CD4-positive, alpha-beta T cell treated with Interleukin-1 beta for 1 hour (primary cell): ENCODE results near the gene RBMY1A1.
"Not testable (repeated sequence)": the region's sequence is repeated elsewhere in the genome, so short reads cannot be mapped to it uniquely, and the experiment has no call there.

Experiments
- DNase-seq, 2 donors: peaks; one replicate each; pipeline ENCODE4 v3.0.0-alpha.2; 2020 to 2022

The RBMY1A1 gene

DNA sequence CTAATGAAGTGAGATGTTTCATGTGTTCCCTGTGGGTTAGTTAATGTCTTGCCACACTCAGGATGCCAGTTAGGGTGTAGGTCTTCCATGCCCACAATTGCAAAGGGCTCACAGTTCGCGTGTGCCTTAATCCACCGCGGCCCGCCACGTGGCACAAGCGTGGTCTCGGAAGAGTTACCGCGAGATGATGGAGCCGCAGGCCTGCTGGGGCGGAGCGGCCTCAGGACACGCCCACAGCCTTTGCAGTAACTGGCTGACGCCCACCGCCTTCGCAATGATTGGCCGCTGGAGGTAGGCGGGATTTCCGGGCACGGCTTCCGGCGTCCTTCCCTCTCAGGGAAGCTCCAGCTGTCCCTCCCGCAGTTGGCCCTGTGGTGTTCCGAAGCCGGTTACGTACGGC, at the start of gene RBMY1A1:
RBMY1A1 (plus strand) TSS at position 301 of the 400 bp plus-strand sequence. CDS start 2,013 bp downstream, outside the sequence.
- not testable (repeated sequence) for DNase-seq

DNA sequence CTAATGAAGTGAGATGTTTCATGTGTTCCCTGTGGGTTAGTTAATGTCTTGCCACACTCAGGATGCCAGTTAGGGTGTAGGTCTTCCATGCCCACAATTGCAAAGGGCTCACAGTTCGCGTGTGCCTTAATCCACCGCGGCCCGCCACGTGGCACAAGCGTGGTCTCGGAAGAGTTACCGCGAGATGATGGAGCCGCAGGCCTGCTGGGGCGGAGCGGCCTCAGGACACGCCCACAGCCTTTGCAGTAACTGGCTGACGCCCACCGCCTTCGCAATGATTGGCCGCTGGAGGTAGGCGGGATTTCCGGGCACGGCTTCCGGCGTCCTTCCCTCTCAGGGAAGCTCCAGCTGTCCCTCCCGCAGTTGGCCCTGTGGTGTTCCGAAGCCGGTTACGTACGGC, 23.6 kb upstream of the RBMY1A1 start, which contains the start of gene RBMY1B:
RBMY1B (plus strand) TSS at position 301 of the 400 bp plus-strand sequence. CDS start 2,013 bp downstream, outside the sequence.
- not testable (repeated sequence) for DNase-seq

DNA sequence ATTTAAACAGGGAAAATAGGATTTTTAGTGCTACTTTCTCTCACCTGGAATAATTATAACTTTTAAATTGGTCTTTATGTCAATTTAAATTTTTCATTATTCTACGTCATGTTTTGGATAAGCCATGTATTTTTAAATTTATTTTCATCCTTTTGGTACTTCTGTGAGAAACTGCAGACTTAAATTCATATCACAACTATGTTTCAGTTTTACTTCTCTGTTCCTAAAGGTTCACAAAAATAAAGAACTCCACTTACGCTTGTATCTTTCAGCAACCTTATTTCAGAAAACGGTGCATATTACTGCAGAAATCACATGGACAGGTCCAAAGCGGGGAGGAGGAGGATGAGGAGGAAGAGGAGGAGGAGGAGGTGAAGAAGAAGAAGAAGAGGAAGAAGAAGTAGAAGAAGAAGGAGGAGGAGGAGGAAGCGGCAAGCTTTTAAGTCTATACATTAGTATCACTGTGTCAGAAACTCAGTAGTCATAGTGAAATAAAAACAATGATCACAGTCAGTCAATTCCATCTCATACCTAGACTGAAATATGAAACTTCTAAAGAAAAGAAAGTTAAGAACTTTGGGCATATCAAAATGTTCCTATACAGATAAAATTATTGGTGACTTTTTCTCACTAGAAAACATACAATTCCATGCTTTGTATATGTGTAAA, 24.8 kb downstream of the RBMY1A1 start:
- not testable (repeated sequence) for DNase-seq

DNA sequence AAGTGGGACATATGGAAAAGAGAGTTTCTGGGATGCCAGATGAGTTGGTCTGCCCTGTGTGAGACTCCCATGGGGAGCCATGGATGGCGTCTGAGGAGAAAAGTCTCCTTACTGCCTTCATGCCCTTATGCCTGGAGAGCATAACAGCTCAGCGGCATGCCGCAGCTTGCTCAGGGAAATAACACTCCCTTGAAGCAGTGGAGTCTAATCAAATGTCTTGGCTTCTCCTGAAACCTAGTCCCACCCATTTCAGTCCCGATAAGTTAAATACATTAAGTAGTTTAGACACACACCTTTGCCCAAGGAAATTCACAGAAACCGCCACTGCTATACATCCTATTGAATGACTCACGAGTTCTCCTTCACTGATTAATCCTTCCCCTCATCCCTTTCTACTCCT, 50.8 kb downstream of the RBMY1A1 start:
- no peak for DNase-seq

DNA sequence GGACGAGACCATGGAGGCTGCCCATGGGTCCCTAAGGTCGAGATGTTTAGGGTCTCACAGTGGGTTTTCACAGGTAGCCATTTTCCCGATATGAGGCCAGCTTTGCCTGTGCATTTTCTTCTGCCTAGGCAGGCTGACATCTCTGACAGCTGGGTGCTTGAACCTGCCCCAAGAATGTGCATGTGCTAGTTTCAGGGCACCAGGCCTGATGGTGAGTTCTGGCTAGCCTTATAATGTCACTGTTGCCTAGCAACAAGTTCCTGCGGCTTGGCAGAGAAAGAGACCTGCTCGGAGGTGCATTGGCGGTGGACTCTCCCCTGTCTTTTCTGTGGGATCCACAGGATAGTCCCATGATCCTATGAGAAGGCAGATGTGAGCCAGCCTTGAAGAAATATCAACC, 51.8 kb downstream of the RBMY1A1 start:
- not testable (repeated sequence) for DNase-seq

DNA sequence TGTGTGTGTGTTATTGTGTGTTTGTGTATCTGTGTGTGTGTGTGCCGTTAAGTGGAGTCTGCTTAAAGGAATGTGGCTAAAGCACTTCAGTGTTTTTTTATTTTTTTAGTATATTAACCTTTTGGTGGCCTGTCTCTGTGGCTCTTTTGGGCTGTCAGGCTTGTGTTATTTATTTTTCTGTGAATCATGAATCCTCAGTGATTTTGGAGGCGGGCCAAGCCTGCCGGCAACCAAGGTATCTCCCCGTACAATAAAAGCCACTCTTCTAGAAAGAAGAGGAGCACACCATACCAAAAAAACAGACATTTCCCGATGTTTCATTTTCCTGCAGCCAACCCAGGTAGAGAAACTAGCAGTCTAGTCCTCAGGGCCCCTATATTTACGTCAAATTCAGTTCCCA, 57.4 kb downstream of the RBMY1A1 start:
- no peak for DNase-seq

DNA sequence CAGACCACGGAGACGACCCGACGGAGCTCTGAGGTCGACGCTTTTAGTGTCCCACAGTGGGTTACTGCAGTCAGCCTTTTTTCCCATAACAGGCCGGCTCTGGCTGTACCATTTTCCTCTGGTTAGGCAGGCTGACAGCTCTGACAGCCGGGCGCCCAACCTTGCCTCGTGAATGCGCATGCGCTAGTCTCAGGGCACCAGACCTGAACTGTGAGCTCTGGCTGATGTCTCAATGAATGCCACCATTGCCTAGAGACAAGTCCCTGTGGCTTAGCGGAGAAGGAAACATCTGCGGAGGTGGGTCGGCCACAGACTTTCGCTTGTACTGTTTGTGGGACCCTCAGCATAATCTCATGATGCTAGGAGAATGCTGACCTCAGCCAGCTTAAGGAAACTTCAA, 61.6 kb downstream of the RBMY1A1 start:
- not testable (repeated sequence) for DNase-seq
